HG03457 (cell line): ENCODE data around the gene PLEKHD1.
A peak's percentile ranks its signal among the peaks of the same experiment; 100 is the strongest.
"Not testable (repeated sequence)": the region's sequence is repeated elsewhere in the genome, so short reads cannot be mapped to it uniquely, and the experiment has no call there.

Experiments
- ATAC-seq: cut with Tn5 transposase; IDR thresholded peaks from one replicate; pipeline ENCODE4 v1.9.1; 2021; ENCODE audit warnings: moderate number of reproducible peaks; ENCODE audit not compliant: unreplicated experiment

The PLEKHD1 gene

GRCh38 chr14:69481815-69482568 is 2.5 kb upstream of the PLEKHD1 start:
- peak; percentile 75 for ATAC-seq

- ATAC-seq: no peak
These were observed 624 bp upstream of the PLEKHD1 start for GRCh38 chr14:69483765-69484443.

- ATAC-seq: no peak
These were observed 760 bp downstream of the PLEKHD1 start for GRCh38 chr14:69485315-69485660.

- no peak for ATAC-seq
These were observed 1.2 kb downstream of the PLEKHD1 start for GRCh38 chr14:69485701-69486100.

GRCh38 chr14:69487226-69487625 is 2.7 kb downstream of the PLEKHD1 start:
- ATAC-seq: no peak

GRCh38 chr14:69487771-69488170 is 3.2 kb downstream of the PLEKHD1 start:
- no peak for ATAC-seq

- no peak for ATAC-seq
These were observed 5.0 kb downstream of the PLEKHD1 start for GRCh38 chr14:69489495-69489894.

- no peak for ATAC-seq
These were observed 5.8 kb downstream of the PLEKHD1 start for GRCh38 chr14:69490219-69490918.

- ATAC-seq: no peak
These were observed 6.7 kb downstream of the PLEKHD1 start for GRCh38 chr14:69491193-69491592.

- ATAC-seq: no peak
These were observed 8.5 kb downstream of the PLEKHD1 start for GRCh38 chr14:69493038-69493437.

- ATAC-seq: no peak
These were observed 9.3 kb downstream of the PLEKHD1 start for GRCh38 chr14:69493791-69494190.

- ATAC-seq: no peak
These were observed 10.9 kb downstream of the PLEKHD1 start for GRCh38 chr14:69495341-69495921.

- not testable (repeated sequence) for ATAC-seq
These were observed 13.3 kb downstream of the PLEKHD1 start for GRCh38 chr14:69497866-69498265.

- ATAC-seq: not testable (repeated sequence)
These were observed 13.8 kb downstream of the PLEKHD1 start for GRCh38 chr14:69498286-69498685.

GRCh38 chr14:69499436-69499835 is 14.9 kb downstream of the PLEKHD1 start:
- no peak for ATAC-seq

GRCh38 chr14:69500096-69500495 is 15.6 kb downstream of the PLEKHD1 start:
- no peak for ATAC-seq

GRCh38 chr14:69500736-69501135 is 16.2 kb downstream of the PLEKHD1 start:
- no peak for ATAC-seq

GRCh38 chr14:69501423-69501838 is 16.9 kb downstream of the PLEKHD1 start:
- no peak for ATAC-seq

GRCh38 chr14:69504775-69505174 is 20.2 kb downstream of the PLEKHD1 start:
- no peak for ATAC-seq

- ATAC-seq: no peak
These were observed 21.1 kb downstream of the PLEKHD1 start for GRCh38 chr14:69505338-69506240.

GRCh38 chr14:69506241-69506595 is 21.7 kb downstream of the PLEKHD1 start:
- no peak for ATAC-seq
